ENCODE results near the gene FOXC1. TPM values are rescaled to one million over a fixed set of nuclear protein-coding genes. Genes with fewer than 3 reads are reported as not detected.

FOXC1 gene
- total and polyA plus RNA-seq, 2 of the 13 experiments (the other 11 are each of a cell fraction or from before 2014, with no cell fraction given) = 0.44 to 0.55 TPM

DNA sequence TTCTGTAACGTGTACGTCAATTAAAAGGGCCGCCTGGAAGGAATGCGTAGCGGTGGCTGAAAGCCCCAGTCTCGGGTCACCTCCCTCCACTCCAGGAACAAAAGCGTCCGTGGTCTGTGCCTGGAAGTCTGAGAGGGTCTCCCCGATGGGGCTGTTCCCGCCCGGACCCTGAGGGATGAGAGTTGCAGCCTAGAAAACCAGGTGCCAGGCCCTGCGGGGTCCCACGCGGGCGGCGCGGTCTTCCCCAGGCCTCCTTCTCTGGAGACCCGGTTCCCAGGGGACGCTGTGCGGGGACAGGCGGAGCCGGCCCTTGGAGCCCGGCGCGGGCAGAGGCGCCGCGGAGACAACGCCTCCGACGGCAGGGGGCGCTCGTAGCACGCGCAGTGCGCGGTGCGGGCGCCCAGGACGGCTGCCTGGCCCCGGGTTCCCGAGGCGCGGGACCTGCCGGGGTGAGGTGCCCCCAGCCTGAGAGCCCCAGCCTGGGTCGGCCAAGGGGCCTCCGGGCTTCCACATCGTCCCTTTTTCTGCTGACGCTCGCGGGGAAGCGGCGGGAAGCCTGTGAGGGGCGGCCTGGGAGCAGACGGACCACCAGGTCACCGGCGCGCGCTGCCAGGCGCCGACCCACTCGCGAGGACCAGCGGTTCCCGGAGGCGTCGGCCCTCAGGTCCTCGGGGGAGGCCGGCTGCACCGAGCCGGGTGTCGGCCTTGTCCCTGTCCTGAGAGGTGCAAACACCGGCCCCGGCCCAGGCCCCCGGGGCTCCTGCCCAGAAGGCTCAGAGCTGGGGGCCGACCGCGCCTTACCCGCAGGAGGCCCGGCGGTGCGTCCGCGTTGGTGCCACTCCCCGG, 5.3 kb upstream of the FOXC1 start (continued):
- no peak for TF ChIP-seq ETV5 (CRISPR knock-in tag; IDR thresholded peaks at IDR 0.05; ENCODE audit: borderline replicate concordance)
- TF ChIP-seq ZNF577 (CRISPR knock-in tag; IDR thresholded peaks at IDR 0.05; ENCODE audit: borderline replicate concordance, low read depth) = no peak
- TF ChIP-seq ZBTB8A (CRISPR knock-in tag; IDR thresholded peaks at IDR 0.05; ENCODE audit: borderline replicate concordance, low read depth) = no peak
- TF ChIP-seq AGO2 (optimal IDR thresholded peaks at IDR 0.05; ENCODE audit: low read depth, low read length) = peak; percentile 59
- no peak for TF ChIP-seq CREB1 (IDR thresholded peaks at IDR 0.05)
- no peak for TF ChIP-seq CREB1 (CRISPR knock-in tag; IDR thresholded peaks at IDR 0.05)
- peak; percentile 47 for TF ChIP-seq SAP130 (CRISPR knock-in tag; IDR thresholded peaks at IDR 0.05; ENCODE audit: low read depth)
- peak; percentile 68 for TF ChIP-seq ZNF274 (CRISPR knock-in tag; IDR thresholded peaks at IDR 0.05)
- TF ChIP-seq HNRNPLL (IDR thresholded peaks at IDR 0.05; ENCODE audit: low read depth, low read length, poor library complexity, severe bottlenecking) = peak; percentile 79
- peak; percentile 53; the same call in 1 of the 2 replicates for TF ChIP-seq SPEN (CRISPR knock-in tag; IDR thresholded peaks at IDR 0.05; ENCODE audit: low read depth)
- TF ChIP-seq, protein P1, sequence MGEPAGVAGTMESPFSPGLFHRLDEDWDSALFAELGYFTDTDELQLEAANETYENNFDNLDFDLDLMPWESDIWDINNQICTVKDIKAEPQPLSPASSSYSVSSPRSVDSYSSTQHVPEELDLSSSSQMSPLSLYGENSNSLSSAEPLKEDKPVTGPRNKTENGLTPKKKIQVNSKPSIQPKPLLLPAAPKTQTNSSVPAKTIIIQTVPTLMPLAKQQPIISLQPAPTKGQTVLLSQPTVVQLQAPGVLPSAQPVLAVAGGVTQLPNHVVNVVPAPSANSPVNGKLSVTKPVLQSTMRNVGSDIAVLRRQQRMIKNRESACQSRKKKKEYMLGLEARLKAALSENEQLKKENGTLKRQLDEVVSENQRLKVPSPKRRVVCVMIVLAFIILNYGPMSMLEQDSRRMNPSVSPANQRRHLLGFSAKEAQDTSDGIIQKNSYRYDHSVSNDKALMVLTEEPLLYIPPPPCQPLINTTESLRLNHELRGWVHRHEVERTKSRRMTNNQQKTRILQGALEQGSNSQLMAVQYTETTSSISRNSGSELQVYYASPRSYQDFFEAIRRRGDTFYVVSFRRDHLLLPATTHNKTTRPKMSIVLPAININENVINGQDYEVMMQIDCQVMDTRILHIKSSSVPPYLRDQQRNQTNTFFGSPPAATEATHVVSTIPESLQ (CRISPR knock-in tag; conservative IDR thresholded peaks at IDR 0.05) = no peak
- peak; percentile 34; the same call in 1 of the 2 replicates for TF ChIP-seq DR1 (CRISPR knock-in tag; IDR thresholded peaks at IDR 0.05)
- no peak for TF ChIP-seq ZNF256 (CRISPR knock-in tag; conservative IDR thresholded peaks at IDR 0.05)
- TF ChIP-seq ZNF703 (CRISPR knock-in tag; IDR thresholded peaks at IDR 0.05; ENCODE audit: borderline replicate concordance) = peak; percentile 34; the same call in 1 of the 2 replicates
- TF ChIP-seq KDM5B (CRISPR knock-in tag; IDR thresholded peaks at IDR 0.05; ENCODE audit: borderline replicate concordance) = peak; percentile 75
- TF ChIP-seq, protein P2, sequence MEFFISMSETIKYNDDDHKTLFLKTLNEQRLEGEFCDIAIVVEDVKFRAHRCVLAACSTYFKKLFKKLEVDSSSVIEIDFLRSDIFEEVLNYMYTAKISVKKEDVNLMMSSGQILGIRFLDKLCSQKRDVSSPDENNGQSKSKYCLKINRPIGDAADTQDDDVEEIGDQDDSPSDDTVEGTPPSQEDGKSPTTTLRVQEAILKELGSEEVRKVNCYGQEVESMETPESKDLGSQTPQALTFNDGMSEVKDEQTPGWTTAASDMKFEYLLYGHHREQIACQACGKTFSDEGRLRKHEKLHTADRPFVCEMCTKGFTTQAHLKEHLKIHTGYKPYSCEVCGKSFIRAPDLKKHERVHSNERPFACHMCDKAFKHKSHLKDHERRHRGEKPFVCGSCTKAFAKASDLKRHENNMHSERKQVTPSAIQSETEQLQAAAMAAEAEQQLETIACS (CRISPR knock-in tag; IDR thresholded peaks at IDR 0.05) = no peak
- TF ChIP-seq RBFOX2 (IDR thresholded peaks at IDR 0.05; ENCODE audit: low read depth, low read length) = peak; percentile 23; the same call in 1 of the 2 replicates
- no peak for TF ChIP-seq ZNF766 (CRISPR knock-in tag; IDR thresholded peaks at IDR 0.05; ENCODE audit: borderline replicate concordance)
- no peak for TF ChIP-seq BHLHE40 (IDR thresholded peaks at IDR 0.05; ENCODE audit: low read length)
- no peak for TF ChIP-seq JUN (CRISPR knock-in tag; IDR thresholded peaks at IDR 0.05)
- TF ChIP-seq ZMAT3 (CRISPR knock-in tag; conservative IDR thresholded peaks at IDR 0.05) = no peak
- TF ChIP-seq, protein P3, sequence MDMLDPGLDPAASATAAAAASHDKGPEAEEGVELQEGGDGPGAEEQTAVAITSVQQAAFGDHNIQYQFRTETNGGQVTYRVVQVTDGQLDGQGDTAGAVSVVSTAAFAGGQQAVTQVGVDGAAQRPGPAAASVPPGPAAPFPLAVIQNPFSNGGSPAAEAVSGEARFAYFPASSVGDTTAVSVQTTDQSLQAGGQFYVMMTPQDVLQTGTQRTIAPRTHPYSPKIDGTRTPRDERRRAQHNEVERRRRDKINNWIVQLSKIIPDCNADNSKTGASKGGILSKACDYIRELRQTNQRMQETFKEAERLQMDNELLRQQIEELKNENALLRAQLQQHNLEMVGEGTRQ (IDR thresholded peaks at IDR 0.05; ENCODE audit: low read depth, low read length) = no peak
- TF ChIP-seq, protein P3 (CRISPR knock-in tag; IDR thresholded peaks at IDR 0.05; ENCODE audit: borderline replicate concordance) = no peak
- TF ChIP-seq KLF9 (CRISPR knock-in tag; IDR thresholded peaks at IDR 0.05; ENCODE audit: low read depth) = no peak
- 0 out of 2 replicates have a peak, but pooled peaks have one; percentile 70 for TF ChIP-seq THAP7 (CRISPR knock-in tag; IDR thresholded peaks at IDR 0.05)

Measured in HepG2 (cell line).